Measurements from ENCODE around the gene ICAM4.
A peak's percentile ranks its signal among the peaks of the same experiment; 100 is the strongest.

The ICAM4 gene

DNA sequence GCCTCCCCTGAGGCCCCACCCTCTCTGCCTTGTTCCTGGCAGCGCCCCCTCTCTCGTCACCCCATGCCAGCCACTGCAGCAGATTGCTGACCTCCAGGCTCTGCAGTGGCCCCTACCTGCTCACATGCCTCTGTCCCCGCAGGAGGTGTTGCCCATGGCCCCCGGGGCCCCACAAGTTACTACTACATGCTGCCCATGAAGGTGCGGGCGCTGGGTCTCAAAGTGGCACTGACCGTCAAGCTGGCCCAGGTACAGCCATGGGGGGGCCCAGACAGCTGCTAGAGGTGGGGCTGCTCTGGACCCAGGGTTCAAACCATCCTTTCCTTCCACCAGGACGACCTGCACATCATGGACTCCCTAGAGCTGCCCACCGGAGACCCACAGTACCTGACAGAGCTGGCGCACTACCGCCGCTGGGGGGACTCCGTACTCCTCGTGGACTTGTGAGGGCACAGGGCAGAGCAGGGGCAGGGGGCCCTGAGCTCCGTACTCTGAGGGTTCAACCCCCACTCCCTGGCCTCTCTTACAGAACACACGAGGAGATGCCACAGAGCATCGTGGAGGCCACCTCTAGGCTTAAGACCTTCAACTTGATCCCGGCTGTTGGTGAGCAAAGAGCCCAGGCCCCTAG lies 28.6 kb upstream of the ICAM4 start:
- no peaks in the 10 kb centered on the region for H3K9me3 ChIP-seq (ENCODE audit: control insufficient read depth, insufficient read depth, low read length)
- peaks cover 8% of the 10 kb centered on the region; the same call in 1 of the 2 replicates for H3F3A ChIP-seq (ENCODE audit: control insufficient read depth, insufficient read depth)
- peaks cover 65% of the 10 kb centered on the region for H3K36me3 ChIP-seq (ENCODE audit: control insufficient read depth, low read length)
- no peaks in the 10 kb centered on the region for H3K9me2 ChIP-seq (replicated peaks; ENCODE audit: control insufficient read depth, low read length)
- peaks cover 22% of the 10 kb centered on the region for H3K79me2 ChIP-seq (ENCODE audit: control insufficient read depth, low read length)
- no peak for TF ChIP-seq CTCF (IDR thresholded peaks at IDR 0.05; ENCODE audit: low read depth, low read length, poor library complexity, severe bottlenecking)
- TF ChIP-seq EZH2phosphoT487 (IDR thresholded peaks at IDR 0.05; ENCODE audit: borderline replicate concordance, low read length) = no peak
- peaks cover 20% of the 10 kb centered on the region for H3K4me1 ChIP-seq (ENCODE audit: control insufficient read depth, low read length)
- 0 out of 2 replicates have a peak overlapping the region, but pooled peaks have one; percentile 4 for H3K4me2 ChIP-seq (ENCODE audit: low read length)
- no peak overlapping the region for H3K4me3 ChIP-seq (ENCODE audit: low read length)
- peaks cover 4% of the 10 kb centered on the region; the same call in 1 of the 2 replicates for H4K20me1 ChIP-seq (ENCODE audit: control insufficient read depth, insufficient read depth, low read depth, low read length)
- H3K27ac ChIP-seq (ENCODE audit: low read depth, low read length) = no peak overlapping the region
- H3K27me3 ChIP-seq (ENCODE audit: control insufficient read depth, low read length) = no peaks in the 10 kb centered on the region

DNA sequence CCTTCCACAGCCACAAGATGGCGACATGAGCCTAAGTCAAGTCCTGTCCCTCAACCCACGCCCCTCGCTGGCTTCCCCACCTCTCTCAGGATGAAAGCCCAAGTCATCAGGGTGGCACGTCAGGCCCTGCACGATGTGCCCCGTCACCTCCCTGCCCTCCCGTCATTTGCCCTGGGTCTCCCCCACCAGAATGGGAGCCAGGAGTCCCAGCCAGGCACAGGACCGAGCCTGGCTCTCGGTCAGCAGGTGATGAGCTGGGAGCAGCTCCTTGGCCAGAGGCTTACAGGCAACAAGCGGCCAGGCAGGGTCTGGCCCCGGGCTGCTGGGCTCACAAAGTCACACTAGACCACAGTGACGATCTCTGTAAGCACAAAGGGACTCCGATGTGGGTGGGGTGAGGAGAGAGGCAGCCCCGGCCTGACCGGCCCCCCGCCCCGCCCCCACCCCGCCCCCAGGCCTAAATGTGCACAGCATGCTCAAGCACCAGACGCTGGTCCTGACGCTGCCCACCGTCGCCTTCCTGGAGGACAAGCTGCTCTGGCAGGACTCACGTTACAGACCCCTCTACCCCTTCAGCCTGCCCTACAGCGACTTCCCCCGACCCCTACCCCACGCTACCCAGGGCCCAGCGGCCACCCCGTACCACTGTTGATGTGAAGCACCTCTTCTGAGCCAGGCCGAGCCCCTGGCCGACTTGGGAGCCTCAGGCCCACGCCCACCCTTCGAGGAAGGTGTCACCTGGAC lies 27.4 kb upstream of the ICAM4 start:
- no peak overlapping the region for H3K27ac ChIP-seq (ENCODE audit: low read depth, low read length)
- H3K4me2 ChIP-seq (ENCODE audit: low read length) = no peak overlapping the region
- TF ChIP-seq EZH2phosphoT487 (IDR thresholded peaks at IDR 0.05; ENCODE audit: borderline replicate concordance, low read length) (no peak), CTCF (IDR thresholded peaks at IDR 0.05; ENCODE audit: low read depth, low read length, poor library complexity, severe bottlenecking) (peak; percentile 74)
- peaks cover 8% of the 10 kb centered on the region; the same call in 1 of the 2 replicates for H3F3A ChIP-seq (ENCODE audit: control insufficient read depth, insufficient read depth)
- no peaks in the 10 kb centered on the region for H3K9me3 ChIP-seq (ENCODE audit: control insufficient read depth, insufficient read depth, low read length)
- H3K4me1 ChIP-seq (ENCODE audit: control insufficient read depth, low read length) = peaks cover 12% of the 10 kb centered on the region
- peaks cover 10% of the 10 kb centered on the region for H3K79me2 ChIP-seq (ENCODE audit: control insufficient read depth, low read length)
- peaks cover 54% of the 10 kb centered on the region for H3K36me3 ChIP-seq (ENCODE audit: control insufficient read depth, low read length)
- peaks cover 1% of the 10 kb centered on the region; the same call in 1 of the 2 replicates for H4K20me1 ChIP-seq (ENCODE audit: control insufficient read depth, insufficient read depth, low read depth, low read length)
- H3K9me2 ChIP-seq (replicated peaks; ENCODE audit: control insufficient read depth, low read length) = no peaks in the 10 kb centered on the region
- H3K4me3 ChIP-seq (ENCODE audit: low read length) = no peak overlapping the region
- no peaks in the 10 kb centered on the region for H3K27me3 ChIP-seq (ENCODE audit: control insufficient read depth, low read length)

- Histone ChIP-seq H3K27me3 (ENCODE audit: control insufficient read depth, low read length) (no peaks in the 10 kb centered on the region), H3K27ac (ENCODE audit: low read depth, low read length) (no peak overlapping the region), H3K4me2 (ENCODE audit: low read length) (no peak overlapping the region), H3K4me1 (ENCODE audit: control insufficient read depth, low read length) (peaks cover 12% of the 10 kb centered on the region), H3F3A (ENCODE audit: control insufficient read depth, insufficient read depth) (peaks cover 8% of the 10 kb centered on the region; the same call in 1 of the 2 replicates), H4K20me1 (ENCODE audit: control insufficient read depth, insufficient read depth, low read depth, low read length) (no peaks in the 10 kb centered on the region), H3K4me3 (ENCODE audit: low read length) (no peak overlapping the region), H3K9me2 (replicated peaks; ENCODE audit: control insufficient read depth, low read length) (no peaks in the 10 kb centered on the region), H3K79me2 (ENCODE audit: control insufficient read depth, low read length) (peaks cover 2% of the 10 kb centered on the region), H3K36me3 (ENCODE audit: control insufficient read depth, low read length) (peaks cover 46% of the 10 kb centered on the region), H3K9me3 (ENCODE audit: control insufficient read depth, insufficient read depth, low read length) (no peaks in the 10 kb centered on the region)
- TF ChIP-seq CTCF (IDR thresholded peaks at IDR 0.05; ENCODE audit: low read depth, low read length, poor library complexity, severe bottlenecking) (no peak), EZH2phosphoT487 (IDR thresholded peaks at IDR 0.05; ENCODE audit: borderline replicate concordance, low read length) (no peak)
Observed at GRCh38 chr19:10260141-10260584, 26.6 kb upstream of the ICAM4 start.

Measured in DOHH2 (cell line).